ENCODE measurements around the gene G2E3. TPM values are rescaled to one million over a fixed set of nuclear protein-coding genes. Genes with fewer than 3 reads are reported as not detected.

G2E3 gene
- total RNA-seq = 34.3 to 39.3 TPM (median 36.4 TPM) in 3 replicates

- Mint-ChIP-seq H3K36me3 (peaks cover 6% of the 10 kb centered on the region), H3K9me3 (peaks cover 8% of the 10 kb centered on the region), H3K4me1 (peaks cover 25% of the 10 kb centered on the region), H3K27ac (peak within 1 kb of the TSS; percentile 100), H3K4me3 (peak within 1 kb of the TSS; percentile 100), H3K27me3 (ENCODE audit: low read depth) (no peaks in the 10 kb centered on the region)
- no peak for TF ChIP-seq CTCF (IDR thresholded peaks at IDR 0.05; ENCODE audit: unreplicated experiment)
- peak; percentile 71 to 87 for DNase-seq (ENCODE audit: low spot score in 2 of 2, unreplicated experiment in 2 of 2)
Measured at GRCh38 chr14:30558675-30559555, at the start of gene G2E3. Gene G2E3, plus strand, starts transcription at chr14:30559158. Its CDS starts 21,922 bp downstream, at chr14:30581080.

GRCh38 chr14:30517737-30518136, 41.2 kb upstream of the G2E3 start:
- H3K4me1 Mint-ChIP-seq = no peaks in the 10 kb centered on the region
- H3K4me3 Mint-ChIP-seq = no peak overlapping the region
- no peaks in the 10 kb centered on the region for H3K9me3 Mint-ChIP-seq
- H3K27me3 Mint-ChIP-seq (ENCODE audit: low read depth) = peaks cover 21% of the 10 kb centered on the region
- H3K27ac Mint-ChIP-seq = no peak overlapping the region
- no peak for DNase-seq (ENCODE audit: low spot score in 2 of 2, unreplicated experiment in 2 of 2)
- no peak for TF ChIP-seq CTCF (IDR thresholded peaks at IDR 0.05; ENCODE audit: unreplicated experiment)
- H3K36me3 Mint-ChIP-seq = no peaks in the 10 kb centered on the region

- H3K36me3 Mint-ChIP-seq = no peaks in the 10 kb centered on the region
- TF ChIP-seq CTCF (IDR thresholded peaks at IDR 0.05; ENCODE audit: unreplicated experiment) = no peak
- H3K9me3 Mint-ChIP-seq = no peaks in the 10 kb centered on the region
- DNase-seq (ENCODE audit: low spot score in 2 of 2, unreplicated experiment in 2 of 2) = no peak
- H3K27me3 Mint-ChIP-seq (ENCODE audit: low read depth) = peaks cover 19% of the 10 kb centered on the region
- no peaks in the 10 kb centered on the region for H3K4me1 Mint-ChIP-seq
- H3K27ac Mint-ChIP-seq = no peak overlapping the region
- H3K4me3 Mint-ChIP-seq = no peak overlapping the region
Measured at GRCh38 chr14:30518867-30519560, 39.9 kb upstream of the G2E3 start.

- DNase-seq (ENCODE audit: low spot score in 2 of 2, unreplicated experiment in 2 of 2) = no peak
- TF ChIP-seq CTCF (IDR thresholded peaks at IDR 0.05; ENCODE audit: unreplicated experiment) = no peak
- H3K9me3 Mint-ChIP-seq = no peaks in the 10 kb centered on the region
- H3K36me3 Mint-ChIP-seq = no peaks in the 10 kb centered on the region
- no peak overlapping the region for H3K27ac Mint-ChIP-seq
- no peaks in the 10 kb centered on the region for H3K4me1 Mint-ChIP-seq
- H3K27me3 Mint-ChIP-seq (ENCODE audit: low read depth) = peaks cover 13% of the 10 kb centered on the region
- no peak overlapping the region for H3K4me3 Mint-ChIP-seq
Measured at GRCh38 chr14:30519961-30520360, 39.0 kb upstream of the G2E3 start.

- Mint-ChIP-seq H3K4me3 (no peak overlapping the region), H3K9me3 (no peaks in the 10 kb centered on the region), H3K27ac (no peak overlapping the region), H3K4me1 (no peaks in the 10 kb centered on the region), H3K36me3 (no peaks in the 10 kb centered on the region), H3K27me3 (ENCODE audit: low read depth) (peaks cover 10% of the 10 kb centered on the region)
- no peak for DNase-seq (ENCODE audit: low spot score in 2 of 2, unreplicated experiment in 2 of 2)
- no peak for TF ChIP-seq CTCF (IDR thresholded peaks at IDR 0.05; ENCODE audit: unreplicated experiment)
Measured at GRCh38 chr14:30520536-30520935, 38.4 kb upstream of the G2E3 start.

All from mesothelial cell of epicardium (in vitro differentiated cells).